GM19372 (cell line): Measurements from ENCODE around the gene FANCE.
"Not testable (repeated sequence)": the region's sequence is repeated elsewhere in the genome, so short reads cannot be mapped to it uniquely, and the experiment has no call there.

Experiments used
- ATAC-seq: cut with Tn5 transposase; IDR thresholded peaks from one replicate; pipeline ENCODE4 v1.9.1; 2021; ENCODE audit warnings: mild to moderate bottlenecking, low read depth, moderate library complexity; ENCODE audit not compliant: unreplicated experiment

FANCE gene

GRCh38 chr6:35496036-35496840, 44.1 kb downstream of the FANCE start:
- ATAC-seq: no peak

GRCh38 chr6:35496841-35497570, 44.9 kb downstream of the FANCE start, which contains the start of gene TEAD3:
TSS of gene TEAD3 (minus strand) at chr6:35497079.
- ATAC-seq: peak; percentile 50

- ATAC-seq: no peak
Measured at GRCh38 chr6:35497571-35498421, 45.7 kb downstream of the FANCE start.

GRCh38 chr6:35498422-35499067, 46.4 kb downstream of the FANCE start:
- no peak for ATAC-seq

- no peak for ATAC-seq
Measured at GRCh38 chr6:35499372-35499771, 47.2 kb downstream of the FANCE start.

GRCh38 chr6:35500782-35501181, 48.6 kb downstream of the FANCE start:
- no peak for ATAC-seq

GRCh38 chr6:35501784-35502183, 49.6 kb downstream of the FANCE start:
- ATAC-seq: no peak

GRCh38 chr6:35503534-35503933, 51.4 kb downstream of the FANCE start:
- no peak for ATAC-seq

GRCh38 chr6:35505999-35506412, 53.9 kb downstream of the FANCE start:
- ATAC-seq: no peak

- ATAC-seq: no peak
Measured at GRCh38 chr6:35506536-35506935, 54.4 kb downstream of the FANCE start.

- ATAC-seq: no peak
Measured at GRCh38 chr6:35507221-35507620, 55.1 kb downstream of the FANCE start.

GRCh38 chr6:35508027-35508426, 55.9 kb downstream of the FANCE start:
- no peak for ATAC-seq

GRCh38 chr6:35508542-35508941, 56.4 kb downstream of the FANCE start:
- ATAC-seq: no peak

GRCh38 chr6:35510916-35511561, 58.9 kb downstream of the FANCE start:
- ATAC-seq: no peak

- ATAC-seq: no peak
Measured at GRCh38 chr6:35511562-35511941, 59.4 kb downstream of the FANCE start.

GRCh38 chr6:35512006-35512405, 59.9 kb downstream of the FANCE start:
- ATAC-seq: no peak

- ATAC-seq: no peak
Measured at GRCh38 chr6:35512740-35513139, 60.6 kb downstream of the FANCE start, which contains the start of gene TULP1. TSS of gene TULP1 (minus strand) at chr6:35512896. CDS start at chr6:35512858, 38 bp downstream.

GRCh38 chr6:35514587-35514986, 62.4 kb downstream of the FANCE start:
- ATAC-seq: no peak

GRCh38 chr6:35515939-35516338, 63.8 kb downstream of the FANCE start:
- not testable (repeated sequence) for ATAC-seq
